ENCODE results near the gene NDFIP1. TPM values are rescaled to one million over a fixed set of nuclear protein-coding genes. Genes with fewer than 3 reads are reported as not detected.
"Not testable (repeated sequence)": the region's sequence is repeated elsewhere in the genome, so short reads cannot be mapped to it uniquely, and the experiment has no call there.

The NDFIP1 gene
- total RNA-seq, 1 donor from 2014 or later: 46.7 TPM

DNA sequence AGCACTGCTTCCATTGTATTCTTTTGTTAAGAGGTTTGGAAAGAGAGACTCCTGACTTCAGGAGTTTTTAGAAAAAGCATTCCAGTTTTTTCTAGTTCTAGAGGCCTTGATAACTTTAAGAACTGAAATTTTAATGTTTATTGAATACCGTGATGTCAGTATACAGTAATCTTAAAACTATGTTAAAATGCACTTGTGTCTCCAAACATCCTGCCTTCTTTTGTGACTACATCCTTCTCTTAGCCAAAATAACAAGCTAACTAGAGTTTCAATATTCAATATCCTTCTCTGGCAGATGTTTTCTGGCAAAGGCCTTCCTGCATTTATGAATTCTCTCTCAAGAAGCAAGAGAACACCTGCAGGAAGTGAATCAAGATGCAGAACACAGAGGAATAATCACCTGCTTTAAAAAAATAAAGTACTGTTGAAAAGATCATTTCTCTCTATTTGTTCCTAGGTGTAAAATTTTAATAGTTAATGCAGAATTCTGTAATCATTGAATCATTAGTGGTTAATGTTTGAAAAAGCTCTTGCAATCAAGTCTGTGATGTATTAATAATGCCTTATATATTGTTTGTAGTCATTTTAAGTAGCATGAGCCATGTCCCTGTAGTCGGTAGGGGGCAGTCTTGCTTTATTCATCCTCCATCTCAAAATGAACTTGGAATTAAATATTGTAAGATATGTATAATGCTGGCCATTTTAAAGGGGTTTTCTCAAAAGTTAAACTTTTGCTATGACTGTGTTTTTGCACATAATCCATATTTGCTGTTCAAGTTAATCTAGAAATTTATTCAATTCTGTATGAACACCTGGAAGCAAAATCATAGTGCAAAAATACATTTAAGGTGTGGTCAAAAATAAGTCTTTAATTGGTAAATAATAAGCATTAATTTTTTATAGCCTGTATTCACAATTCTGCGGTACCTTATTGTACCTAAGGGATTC lies 43.1 kb downstream of the NDFIP1 start:
- ATAC-seq (peak; percentile 66), DNase-seq (ENCODE audit: low spot score) (no peak)

DNA sequence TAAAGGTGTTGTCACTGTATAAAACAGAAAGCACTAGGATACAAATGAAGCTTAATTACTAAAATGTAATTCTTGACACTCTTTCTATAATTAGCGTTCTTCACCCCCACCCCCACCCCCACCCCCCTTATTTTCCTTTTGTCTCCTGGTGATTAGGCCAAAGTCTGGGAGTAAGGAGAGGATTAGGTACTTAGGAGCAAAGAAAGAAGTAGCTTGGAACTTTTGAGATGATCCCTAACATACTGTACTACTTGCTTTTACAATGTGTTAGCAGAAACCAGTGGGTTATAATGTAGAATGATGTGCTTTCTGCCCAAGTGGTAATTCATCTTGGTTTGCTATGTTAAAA lies 43.8 kb downstream of the NDFIP1 start:
- DNase-seq (ENCODE audit: low spot score) (no peak), ATAC-seq (no peak)

DNA sequence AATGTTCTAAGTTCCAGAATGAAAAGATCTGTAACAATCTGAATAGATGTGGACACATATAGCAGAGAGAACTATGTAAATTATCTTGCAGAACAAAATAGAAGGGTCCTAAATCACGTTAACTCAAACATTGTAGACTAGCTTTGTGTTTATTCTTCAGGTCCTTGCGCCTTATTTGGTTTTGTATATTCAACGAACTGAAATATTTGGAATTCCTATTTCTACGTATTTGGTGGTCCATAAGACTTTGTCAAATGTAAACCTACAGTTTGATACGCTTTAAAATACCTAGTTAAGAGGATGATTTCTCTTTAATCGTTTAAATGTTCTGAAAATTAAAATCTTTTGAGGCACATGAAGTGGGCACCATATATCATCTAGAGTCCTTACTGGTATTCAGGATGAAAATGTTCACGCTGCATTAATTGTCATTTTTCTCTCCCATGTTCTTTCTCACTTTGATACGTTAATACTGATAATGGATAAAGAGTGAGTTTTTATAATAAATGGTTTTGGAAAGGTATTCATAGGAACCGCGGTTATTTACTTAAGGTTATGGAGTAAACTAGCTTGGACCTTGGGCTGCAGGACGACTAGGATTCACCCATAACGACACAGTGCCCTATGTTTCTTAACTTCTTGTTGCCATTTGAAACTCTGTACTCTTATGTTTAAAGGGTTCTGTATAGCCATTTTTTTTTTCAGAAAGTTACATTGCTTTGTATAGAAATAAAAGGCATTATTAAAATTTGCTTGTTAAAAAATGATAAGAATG lies 45.3 kb downstream of the NDFIP1 start:
- no peak for ATAC-seq
- no peak for DNase-seq (ENCODE audit: low spot score)

DNA sequence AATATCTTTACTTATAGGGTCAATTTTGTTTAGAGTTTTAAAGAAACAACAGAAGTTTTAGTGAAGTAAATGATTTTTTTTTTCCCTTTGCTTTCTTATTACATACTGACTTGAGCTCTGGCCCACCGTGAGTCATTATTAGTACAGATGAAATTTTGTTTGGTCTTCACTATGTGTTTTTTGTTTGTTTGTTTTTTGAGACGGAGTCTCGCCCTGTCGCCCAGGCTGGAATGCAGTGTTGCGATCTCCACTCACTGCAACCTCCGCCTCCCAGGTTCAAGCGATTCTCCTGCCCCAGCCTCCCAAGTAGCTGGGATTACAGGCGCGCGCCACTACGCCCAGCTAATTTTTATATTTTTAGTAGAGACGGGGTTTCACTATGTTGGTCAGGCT lies 45.9 kb downstream of the NDFIP1 start:
- DNase-seq (ENCODE audit: low spot score); ATAC-seq: not testable (repeated sequence)

DNA sequence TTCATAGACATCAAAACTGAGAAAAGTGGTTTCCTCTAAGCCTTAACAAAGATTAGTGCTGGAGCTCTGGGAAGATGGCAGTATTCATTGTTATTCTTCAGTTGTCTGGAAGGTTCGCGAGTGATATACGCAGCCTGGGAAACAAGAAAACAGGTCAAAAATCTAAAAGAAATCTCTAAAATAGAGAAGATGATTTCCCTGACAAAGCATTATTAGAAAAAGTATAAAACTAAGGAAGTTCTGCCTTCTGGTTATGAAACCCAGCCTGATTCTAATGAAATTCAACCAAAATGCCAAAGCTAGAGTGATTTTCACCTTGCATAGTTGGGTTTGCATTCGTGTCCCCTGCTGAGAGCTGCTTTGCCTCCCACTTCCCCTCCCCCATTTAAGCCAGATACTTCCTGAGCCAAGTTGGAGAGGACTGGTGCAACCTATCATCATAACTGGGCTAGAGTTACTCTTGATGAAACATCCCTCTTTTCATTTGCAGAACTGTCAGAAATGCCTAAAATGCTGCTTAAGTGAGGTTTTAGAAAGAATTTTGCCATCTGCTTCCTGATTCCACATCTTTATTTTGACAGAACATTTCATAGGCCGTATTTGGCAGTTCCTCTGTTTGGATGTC lies 48.4 kb downstream of the NDFIP1 start:
- ATAC-seq: no peak

DNA sequence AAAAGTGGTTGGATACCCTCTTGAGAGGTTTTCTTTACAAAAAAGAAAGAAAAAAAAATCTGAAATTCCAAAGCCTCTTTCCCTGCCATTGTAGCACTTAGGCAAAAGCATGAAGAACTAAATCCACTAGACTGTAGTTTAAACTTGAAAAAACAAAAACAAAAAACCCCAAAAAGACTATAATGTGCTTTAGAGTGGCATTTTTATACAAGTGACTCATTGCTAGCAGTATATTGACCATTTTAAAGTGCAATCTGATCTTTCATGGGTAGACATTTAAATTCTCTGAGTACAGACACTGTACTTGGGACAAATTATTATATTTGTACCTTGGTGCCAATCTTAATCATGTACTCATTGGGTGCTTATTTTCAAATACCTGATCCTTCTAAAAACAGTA lies 50.8 kb downstream of the NDFIP1 start:
- no peak for DNase-seq (ENCODE audit: low spot score)
- no peak for ATAC-seq

More for the DNA sequence above, 48.4 kb downstream of the NDFIP1 start:
- DNase-seq (ENCODE audit: low spot score): no peak

DNA sequence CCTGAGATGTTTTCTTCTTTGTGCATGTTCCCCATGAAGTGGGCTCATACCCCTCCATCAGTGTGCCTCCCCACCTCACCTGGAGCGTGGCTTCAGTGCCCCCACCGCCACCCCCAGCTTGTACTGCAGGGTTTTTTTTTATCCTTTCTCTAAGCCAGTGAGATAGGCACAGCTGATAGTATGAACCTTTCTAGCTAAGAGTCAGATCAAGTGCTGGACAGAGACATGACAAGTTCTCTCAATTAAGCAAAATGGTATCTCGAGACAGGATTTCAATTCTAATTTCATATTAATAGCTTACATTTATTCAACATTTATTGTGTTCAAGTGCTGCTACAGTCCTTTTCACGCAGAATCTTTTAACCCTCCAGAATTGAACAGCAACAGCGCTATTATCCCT lies 55.7 kb downstream of the NDFIP1 start:
- no peak for ATAC-seq
- DNase-seq (ENCODE audit: low spot score): no peak

DNA sequence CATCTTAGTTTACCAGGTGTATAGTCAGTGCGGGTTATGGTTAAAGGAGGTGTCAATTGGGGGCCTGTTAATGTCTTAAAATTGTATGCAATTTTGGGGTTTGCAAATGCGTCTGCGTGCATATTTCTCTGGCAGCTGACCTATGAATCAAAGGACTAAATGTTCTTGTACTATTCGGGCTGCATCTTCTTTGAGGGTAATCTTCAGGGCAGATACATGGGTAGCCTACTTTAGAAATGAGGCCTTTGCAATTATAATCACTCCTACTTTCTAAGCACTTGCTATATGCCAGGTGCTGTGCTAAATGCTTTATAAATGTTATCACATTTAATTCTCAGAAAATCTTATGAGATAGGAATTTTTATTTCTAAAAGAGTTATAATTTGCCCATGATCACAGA lies 58.2 kb downstream of the NDFIP1 start:
- no peak for DNase-seq (ENCODE audit: low spot score)
- no peak for ATAC-seq

DNA sequence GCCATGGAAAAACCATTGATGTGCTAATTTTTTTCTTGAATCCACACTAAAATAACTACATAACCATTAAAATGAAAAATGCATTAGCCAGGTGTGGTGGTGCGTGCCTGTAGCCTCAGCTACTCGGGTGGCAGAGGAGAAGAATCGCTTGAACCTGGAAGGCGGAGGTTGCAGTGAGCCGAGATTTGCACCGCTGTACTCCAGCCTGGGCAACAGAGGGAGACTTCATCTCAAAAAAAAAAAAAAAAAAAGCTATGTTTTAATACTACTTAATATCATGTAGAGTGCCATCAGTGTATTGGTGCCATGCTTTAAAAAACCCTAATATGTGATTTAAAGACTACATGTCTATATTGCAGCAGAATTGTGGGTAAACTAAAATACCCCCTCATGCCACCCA lies 58.9 kb downstream of the NDFIP1 start:
- ATAC-seq (no peak), DNase-seq (ENCODE audit: low spot score) (no peak)

DNA sequence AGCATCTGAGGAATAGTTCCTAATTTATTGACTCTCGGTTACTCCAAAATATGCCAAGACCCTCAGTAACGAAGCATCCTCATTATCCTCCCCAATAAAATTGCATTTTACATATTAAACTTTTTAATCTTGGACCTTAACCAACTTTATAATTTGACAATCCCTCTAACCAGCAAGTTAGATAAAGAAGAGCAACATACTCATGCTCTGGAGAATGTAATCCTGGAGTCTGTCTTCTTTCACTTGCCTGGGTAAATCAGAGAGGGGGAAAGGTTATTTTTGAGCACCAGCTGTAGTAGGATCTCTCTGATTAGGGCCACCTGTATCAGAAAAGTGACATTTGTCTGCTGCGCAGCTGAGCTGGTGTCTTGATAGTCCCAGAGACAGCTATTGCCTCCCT lies 59.8 kb downstream of the NDFIP1 start:
- DNase-seq (ENCODE audit: low spot score): no peak
- ATAC-seq: no peak

DNA sequence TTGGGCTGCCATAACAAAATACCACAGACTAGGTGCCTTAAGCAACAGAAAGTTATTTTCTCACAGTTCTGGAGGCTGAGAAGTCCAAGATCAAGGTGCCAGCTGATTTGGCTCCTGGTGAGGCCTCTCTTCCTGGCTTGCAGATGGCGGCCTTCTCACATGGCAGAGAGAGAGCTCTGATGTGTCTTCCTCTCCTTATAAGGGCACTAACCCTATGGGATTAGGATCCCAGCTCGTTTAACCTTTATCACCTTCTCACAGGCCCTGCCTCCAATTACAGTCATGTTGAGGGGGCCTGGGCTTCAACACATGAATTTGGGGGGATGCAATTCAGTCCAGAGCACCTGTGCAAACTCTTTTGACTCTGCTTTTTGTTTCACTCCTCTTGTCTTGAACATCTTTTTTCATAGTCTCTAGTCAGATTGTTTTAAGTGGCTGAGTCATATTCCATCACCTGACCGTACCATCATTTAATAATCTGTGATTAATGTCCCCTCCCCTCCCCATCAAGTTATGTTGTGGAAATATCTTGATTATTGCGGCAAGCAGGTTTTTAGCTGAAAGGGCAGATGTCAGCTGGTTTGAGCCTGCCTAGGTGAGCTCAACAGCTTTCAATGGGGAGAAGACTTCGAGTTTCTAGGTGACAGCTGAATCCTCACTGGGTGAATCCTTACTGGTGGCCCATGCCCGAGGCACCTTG lies 61.8 kb downstream of the NDFIP1 start:
- ATAC-seq (no peak), DNase-seq (ENCODE audit: low spot score) (no peak)

DNA sequence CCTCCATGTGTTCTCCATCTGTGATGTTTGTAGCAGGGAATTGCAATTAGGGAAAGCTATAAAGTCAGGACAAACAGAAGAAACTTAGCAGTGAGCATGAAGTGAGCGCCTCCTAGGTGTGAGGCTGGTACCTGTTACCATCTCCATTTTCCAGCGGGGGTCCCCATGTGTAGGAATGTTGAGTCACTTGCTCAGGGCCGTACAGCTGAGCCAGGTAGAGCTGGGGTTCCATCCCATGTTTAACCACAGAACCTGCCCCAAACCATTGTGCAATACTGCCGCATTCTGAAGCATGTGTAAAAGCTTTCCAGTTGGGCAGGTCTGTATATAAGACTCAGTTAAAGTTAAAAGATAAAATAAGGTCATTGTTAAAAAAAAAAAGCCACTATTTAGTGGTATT lies 62.7 kb downstream of the NDFIP1 start:
- no peak for ATAC-seq
- no peak for DNase-seq (ENCODE audit: low spot score)

DNA sequence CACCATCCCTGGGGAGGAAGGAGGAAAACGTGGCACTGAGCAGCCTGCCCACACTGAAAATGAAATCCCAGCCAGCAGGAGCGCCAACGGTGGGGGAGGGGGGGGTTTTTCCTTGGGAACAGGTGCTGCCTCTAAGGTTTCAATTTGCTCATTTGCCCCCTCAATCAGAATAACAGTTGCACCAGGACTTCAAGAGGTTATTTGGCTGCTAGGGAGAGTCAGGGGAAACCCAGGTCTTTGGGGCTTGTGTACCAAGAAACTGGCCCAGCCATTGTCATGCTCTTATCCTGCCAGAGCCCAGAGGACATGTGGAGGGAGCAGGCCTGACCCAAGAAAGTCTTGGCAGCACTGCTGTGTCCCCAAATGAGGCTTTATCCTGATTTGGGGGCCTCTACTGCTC lies 66.5 kb downstream of the NDFIP1 start:
- no peak for DNase-seq (ENCODE audit: low spot score)
- no peak for ATAC-seq

DNA sequence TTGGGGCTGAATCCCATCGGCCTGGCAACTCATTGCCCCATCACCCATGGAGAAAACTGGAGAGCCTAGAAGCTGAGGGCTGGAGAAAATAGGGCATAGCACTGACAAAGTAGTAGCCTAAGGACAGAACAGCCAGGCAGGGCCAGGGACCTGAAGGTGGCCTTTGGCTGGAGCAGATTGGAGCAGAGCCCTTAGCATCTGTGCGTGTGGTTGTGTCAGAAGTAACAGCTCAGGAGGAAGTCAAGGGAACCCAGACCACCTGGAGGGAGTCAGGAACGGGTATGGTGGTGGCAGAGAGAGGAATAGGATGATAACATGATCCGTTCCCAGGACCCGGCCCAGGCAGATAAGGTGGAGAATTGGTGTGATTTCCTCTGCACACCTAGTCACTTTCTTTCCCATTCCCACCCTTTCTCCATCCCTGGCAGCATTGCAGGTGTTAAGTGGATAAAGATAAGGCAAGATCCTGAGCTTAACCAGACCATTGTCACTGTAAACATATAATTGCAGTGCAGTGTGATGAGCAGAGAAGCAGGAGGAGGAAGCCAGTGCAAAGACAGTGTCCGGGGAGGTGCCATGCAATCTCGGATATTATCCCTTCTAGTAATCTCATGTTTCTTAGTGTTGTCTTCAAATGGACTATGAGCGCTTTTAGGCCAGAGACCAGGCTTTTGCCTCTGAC lies 67.0 kb downstream of the NDFIP1 start:
- ATAC-seq (no peak), DNase-seq (ENCODE audit: low spot score) (no peak)

DNA sequence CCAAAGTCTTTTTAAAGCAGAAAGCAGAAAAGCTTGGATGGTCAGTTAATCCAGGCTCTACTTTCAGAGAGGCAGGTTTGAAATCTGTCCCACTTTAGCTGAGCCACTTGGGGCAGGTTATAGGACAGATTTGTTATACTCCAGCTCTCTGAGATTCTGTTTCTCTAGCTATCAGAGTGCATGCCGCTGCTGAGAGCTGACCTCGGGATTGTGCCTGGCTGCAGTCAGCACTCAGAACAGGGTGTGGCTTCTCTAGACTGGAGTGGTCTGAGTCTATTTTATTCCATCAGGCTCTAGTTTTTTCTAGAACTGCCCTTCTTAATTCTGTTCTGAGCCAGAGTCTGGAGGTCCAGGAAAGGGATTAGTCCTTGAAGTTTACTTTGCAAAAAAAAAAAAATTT lies 67.7 kb downstream of the NDFIP1 start:
- ATAC-seq: no peak
- no peak for DNase-seq (ENCODE audit: low spot score)

DNA sequence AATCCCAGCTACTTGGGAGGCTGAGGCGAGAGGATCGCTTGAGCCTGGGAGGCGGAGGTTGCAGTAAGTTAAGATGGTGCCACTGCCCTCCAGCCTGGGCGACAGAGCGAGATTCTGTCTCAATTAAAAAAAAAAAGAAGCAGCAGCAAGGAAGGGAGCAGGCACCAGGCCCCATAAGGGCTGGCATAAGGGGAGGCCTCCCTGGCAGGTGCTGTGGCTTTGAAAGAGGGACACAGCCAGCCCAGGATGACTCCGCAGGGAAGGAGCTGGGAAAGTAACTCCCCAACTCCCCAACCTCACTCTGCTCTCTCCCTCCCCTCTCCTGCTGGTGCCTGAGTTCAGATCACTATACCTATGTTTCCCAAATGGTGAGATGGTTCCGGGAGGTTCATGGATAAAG lies 70.1 kb downstream of the NDFIP1 start:
- ATAC-seq: no peak
- DNase-seq (ENCODE audit: low spot score): no peak

DNA sequence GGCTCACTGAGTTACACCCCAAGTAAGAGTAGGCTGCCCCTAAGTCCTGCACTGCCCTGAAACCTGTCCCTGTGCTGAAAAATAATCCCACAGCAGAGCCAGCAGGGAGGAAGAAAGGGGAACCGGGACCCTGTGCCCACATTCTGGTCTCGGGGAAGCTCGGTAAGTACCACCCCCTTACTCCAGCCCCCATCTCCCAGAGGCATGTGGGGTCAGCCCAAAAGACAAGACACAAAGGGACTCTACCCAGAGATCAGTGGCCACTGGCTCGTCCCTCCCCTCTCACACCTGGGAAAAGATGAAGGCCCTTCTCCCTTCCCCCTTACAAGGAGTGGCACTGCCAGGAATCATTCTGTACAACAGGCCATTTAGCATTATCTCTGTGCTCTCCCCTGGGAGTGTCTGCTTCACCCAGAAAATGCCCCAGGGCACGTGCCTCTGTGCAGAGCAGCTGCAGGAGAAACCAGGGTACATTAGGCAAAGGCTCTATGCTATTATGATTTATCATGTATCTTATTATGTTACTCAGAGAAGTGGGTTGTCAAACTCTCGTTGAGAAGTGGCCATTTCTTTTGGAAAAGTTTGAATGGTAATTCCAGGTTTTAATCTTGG lies 71.3 kb downstream of the NDFIP1 start:
- ATAC-seq: no peak
- no peak for DNase-seq (ENCODE audit: low spot score)

DNA sequence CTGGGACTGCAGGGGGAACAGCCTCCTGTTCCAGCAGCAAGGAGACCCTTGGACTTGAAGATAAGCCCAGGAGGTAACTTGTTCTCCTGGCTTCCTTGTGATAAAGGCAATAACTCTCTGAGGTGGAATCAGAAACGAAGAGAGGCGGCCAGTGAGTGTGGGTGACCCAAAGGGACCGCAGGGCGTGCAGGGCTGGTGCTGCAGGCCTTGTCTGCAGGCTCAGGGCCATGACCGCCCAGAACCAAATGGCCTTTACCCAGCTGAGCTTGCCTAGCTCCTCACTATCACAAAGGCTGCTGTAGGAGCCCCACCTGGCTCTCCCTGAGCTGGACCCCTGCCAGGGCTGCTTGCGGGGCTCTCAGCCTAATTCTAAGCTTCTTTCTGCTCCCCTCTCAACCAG lies 72.5 kb downstream of the NDFIP1 start:
- DNase-seq (ENCODE audit: low spot score): no peak
- ATAC-seq: no peak

DNA sequence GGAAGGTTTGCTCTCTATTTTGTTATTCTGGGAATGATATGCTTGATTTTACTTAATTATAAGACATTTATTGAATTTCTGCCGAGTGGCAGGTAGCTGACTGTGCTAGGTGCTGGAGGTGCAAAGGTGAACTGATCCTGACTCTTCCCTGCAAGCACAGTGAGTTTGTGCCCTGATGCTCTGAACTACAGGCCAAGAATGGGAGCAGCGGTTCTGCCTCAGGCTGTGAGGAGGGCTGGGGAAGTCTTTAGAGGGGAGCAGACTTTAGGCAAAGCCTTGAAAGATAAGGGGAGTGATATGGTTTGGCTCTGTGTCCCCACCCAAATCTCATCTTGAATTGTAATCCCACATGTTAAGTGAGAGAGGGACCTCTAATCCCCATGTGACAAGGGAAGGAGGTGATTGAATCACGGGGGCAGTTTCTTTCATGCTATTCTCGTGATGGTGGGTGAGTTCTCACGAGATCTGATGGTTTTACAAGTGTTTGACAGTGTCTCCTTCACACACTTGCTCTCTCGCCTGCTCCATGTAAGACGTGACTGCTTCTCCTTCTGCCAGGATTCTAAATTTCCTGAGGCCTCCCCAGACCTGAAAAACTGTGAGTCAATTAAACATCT lies 73.1 kb downstream of the NDFIP1 start:
- DNase-seq (ENCODE audit: low spot score) (no peak), ATAC-seq (no peak)

DNA sequence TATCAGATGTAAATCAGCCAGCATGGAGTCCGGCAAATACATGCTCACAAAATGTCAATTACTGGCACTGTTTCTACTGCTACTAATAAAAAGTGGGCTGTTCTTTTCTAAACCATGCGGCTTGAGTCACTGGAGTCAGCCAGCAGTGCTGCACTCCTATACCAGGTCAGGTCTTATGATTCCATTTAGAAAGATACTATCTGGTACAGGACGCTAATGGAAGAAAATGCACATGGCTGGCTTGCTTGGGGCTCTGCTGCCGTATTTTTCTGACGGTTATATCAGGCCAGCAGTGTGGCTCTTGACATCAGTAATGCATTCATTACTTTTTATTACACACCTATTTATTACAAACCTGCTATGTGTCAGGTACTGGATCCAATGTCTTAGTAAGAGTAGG lies 74.3 kb downstream of the NDFIP1 start:
- DNase-seq (ENCODE audit: low spot score) (no peak), ATAC-seq (no peak)
